CD4-positive, alpha-beta T cell (primary cell): ENCODE results near the gene CSRNP2. TPM values are rescaled to one million over a fixed set of nuclear protein-coding genes. Genes with fewer than 3 reads are reported as not detected.

Experiments used
- ATAC-seq: fragments of 200-7000 bp; cut with Tn5 transposase; one replicate; pipeline ENCODE4 v1.10.0; 2022; ENCODE audit warnings: mild to moderate bottlenecking; ENCODE audit not compliant: poor library complexity
- CTCF ChIA-PET: fragments of 350-600 bp; sonication (Branson Sonifier 250); formaldehyde crosslinking; loops from one replicate; lab custom pipeline; 2021; ENCODE audit warnings: antibody characterized with exemption, inconsistent platforms; lab: Charles Lee
- POLR2A ChIA-PET: fragments of 350-600 bp; sonication (Branson Sonifier 250); formaldehyde crosslinking; loops from one replicate; lab custom pipeline; 2021; ENCODE audit warnings: antibody characterized with exemption, inconsistent platforms; lab: Charles Lee
- DNase-seq, 14 experiments: peaks; one replicate each; pipeline ENCODE4 v3.0.0-alpha.2; 2013 to 2020; ENCODE audit warnings: mixed read lengths in 2 of 14
- H3K27ac ChIP-seq, 2 donors: one replicate each; pipeline versions ENCODE4 v1.5.1 to v1.7.0; 2013; ENCODE audit warnings: low read length in 2 of 2, low read depth in 1 of 2, mild to moderate bottlenecking in 1 of 2
- H3K27me3 ChIP-seq, 2 experiments: 1 replicate in 1 of 2; 2 replicates in 1 of 2; pipeline versions ENCODE4 v1.6.1 to v1.7.0; 2013; ENCODE audit warnings: low read length in 2 of 2, control low read depth in 1 of 2, mild to moderate bottlenecking in 1 of 2, moderate library complexity in 1 of 2; ENCODE audit not compliant: insufficient read depth in 2 of 2, control insufficient read depth in 1 of 2
- H3K36me3 ChIP-seq: one replicate; pipeline ENCODE4 v1.6.1; 2013; ENCODE audit warnings: low read length, control low read depth; ENCODE audit not compliant: insufficient read depth
- H3K4me1 ChIP-seq: one replicate; pipeline ENCODE4 v1.6.1; 2013; ENCODE audit warnings: low read length, control low read depth; ENCODE audit not compliant: insufficient read depth
- H3K4me3 ChIP-seq: one replicate; pipeline ENCODE4 v1.5.1; 2013; ENCODE audit warnings: mild to moderate bottlenecking, low read length, moderate library complexity
- H3K9me3 ChIP-seq, 2 experiments: 1 replicate in 1 of 2; 2 replicates in 1 of 2; pipeline versions ENCODE4 v1.6.1 to v1.7.0; 2013; ENCODE audit warnings: low read length in 2 of 2, mild to moderate bottlenecking in 2 of 2, control low read depth in 1 of 2, moderate library complexity in 1 of 2; ENCODE audit not compliant: control insufficient read depth in 1 of 2, insufficient read depth in 1 of 2
- H3K27ac Mint-ChIP-seq: one replicate; pipeline ENCODE4 v1.8.0; 2020; ENCODE audit warnings: mixed read lengths
- H3K27me3 Mint-ChIP-seq: one replicate; pipeline ENCODE4 v1.8.0; 2021; ENCODE audit warnings: mixed read lengths
- H3K36me3 Mint-ChIP-seq: one replicate; pipeline ENCODE4 v1.8.0; 2021; ENCODE audit warnings: low read depth, mixed read lengths
- H3K4me1 Mint-ChIP-seq: one replicate; pipeline ENCODE4 v1.8.0; 2021; ENCODE audit warnings: low read depth, mixed read lengths
- H3K4me3 Mint-ChIP-seq: one replicate; pipeline ENCODE4 v1.8.0; 2020; ENCODE audit warnings: mild to moderate bottlenecking, mixed read lengths
- H3K9me3 Mint-ChIP-seq: one replicate; pipeline ENCODE4 v1.8.0; 2020; ENCODE audit warnings: mixed read lengths
- CTCF ChIP-seq: fragments of 200-600 bp; IDR thresholded peaks from one replicate; pipeline ENCODE4 v1.8.0; 2022; ENCODE audit warnings: antibody characterized with exemption, mild to moderate bottlenecking
- intact Hi-C, 2 experiments: fragments of 100-400 bp; cut with DNase I in 1 of 2; cut with micrococcal nuclease in 1 of 2; formaldehyde crosslinking; loops; one replicate each; pipeline versions ENCODE4 v1.15.1 to v1.9.0; 2023 to 2025; cut with DNase I, micrococcal nuclease
- total RNA-seq, 174 experiments: library from RNA in 2 of 174; stranded (reverse) in 2 of 174; gene quantifications; one replicate each; pipeline ENCODE4 v1.2.3 and lab custom pipeline; 2021 to 2026

The CSRNP2 gene
- total RNA-seq, 2 experiments from 2014 or later, result 14.4 to 16.5 TPM

- Histone ChIP-seq H3K4me3 (peak within 1 kb of the TSS; percentile 91), H3K36me3 (peaks cover 13% of the 10 kb centered on the region), H3K27ac (peak within 1 kb of the TSS; percentile 83 to 94), H3K27me3 (no peaks in the 10 kb centered on the region), H3K9me3 (no peaks in the 10 kb centered on the region), H3K4me1 (peaks cover 25% of the 10 kb centered on the region)
- ChIA-PET CTCF (interaction anchor here (0.8 to 1.7 kb wide), 5 partner anchors 33 to 293 kb away, joined by 3 to 4 read pairs (median 3); partner anchors contain the start of gene DAZAP2), POLR2A (interaction anchor here (0.6 to 2.2 kb wide), 7 partner anchors 18 to 880 kb away, joined by 3 to 12 read pairs (median 7); partner anchors contain the start of genes ATF1, CERS5, CSRNP2 and POU6F1)
- peak; percentile 94 for TF ChIP-seq CTCF
- intact Hi-C loops, result loop anchor here (1.0 to 5.0 kb wide), 10 partner anchors 21 to 646 kb away; partner anchors contain the start of genes CSRNP2 (in 2 of the 2), DAZAP2 (in 2 of the 2), POU6F1 (in 2 of the 2) and LARP4 (in 1 of the 2)
- H3K27me3 Mint-ChIP-seq, result no peaks in the 10 kb centered on the region
- H3K4me1 Mint-ChIP-seq, result peaks cover 39% of the 10 kb centered on the region
- DNase-seq (peak; percentile 79 to 98 (median 87)), ATAC-seq (peak; percentile 95)
- peak within 1 kb of the TSS; percentile 93 for H3K27ac Mint-ChIP-seq
- peaks cover 30% of the 10 kb centered on the region for H3K36me3 Mint-ChIP-seq
- H3K4me3 Mint-ChIP-seq, result peak within 1 kb of the TSS; percentile 93
- no peaks in the 10 kb centered on the region for H3K9me3 Mint-ChIP-seq
Observed at GRCh38 chr12:51047655-51048540, 35.5 kb downstream of the CSRNP2 start, which contains the start of gene LETMD1. Gene LETMD1, plus strand, starts transcription at chr12:51048327. Its CDS starts 30 bp downstream, at chr12:51048357.

GRCh38 chr12:51036279-51036678, 47.1 kb downstream of the CSRNP2 start:
- intact Hi-C loops, result no loop called here
- H3K4me1 ChIP-seq, result no peaks in the 10 kb centered on the region
- no peak for DNase-seq
- Mint-ChIP-seq H3K4me1 (no peaks in the 10 kb centered on the region), H3K4me3 (no peak overlapping the region), H3K9me3 (no peaks in the 10 kb centered on the region), H3K27ac (no peak overlapping the region), H3K36me3 (no peaks in the 10 kb centered on the region), H3K27me3 (no peaks in the 10 kb centered on the region)
- H3K9me3 ChIP-seq, result no peaks in the 10 kb centered on the region
- no peak overlapping the region for H3K27ac ChIP-seq
- POLR2A ChIA-PET, result interaction anchor here (0.6 to 1.4 kb wide), 2 partner anchors 10 to 17 kb away, joined by 5 read pairs; partner anchors contain the start of gene SLC11A2
- CTCF ChIA-PET, result no interaction called here
- TF ChIP-seq CTCF, result no peak
- H3K4me3 ChIP-seq, result no peak overlapping the region
- no peaks in the 10 kb centered on the region for H3K36me3 ChIP-seq
- no peak for ATAC-seq
- H3K27me3 ChIP-seq, result no peaks in the 10 kb centered on the region

- H3K27me3 Mint-ChIP-seq, result no peaks in the 10 kb centered on the region
- no peaks in the 10 kb centered on the region for H3K9me3 Mint-ChIP-seq
- no peak for TF ChIP-seq CTCF
- CTCF ChIA-PET, result no interaction called here
- H3K9me3 ChIP-seq, result no peaks in the 10 kb centered on the region
- intact Hi-C loops, result no loop called here
- H3K36me3 ChIP-seq, result no peaks in the 10 kb centered on the region
- DNase-seq (no peak), ATAC-seq (no peak)
- H3K4me1 ChIP-seq, result no peaks in the 10 kb centered on the region
- no peak overlapping the region for H3K4me3 ChIP-seq
- no peaks in the 10 kb centered on the region for H3K27me3 ChIP-seq
- no peak overlapping the region for H3K27ac ChIP-seq
- no peaks in the 10 kb centered on the region for H3K4me1 Mint-ChIP-seq
- POLR2A ChIA-PET, result no interaction called here
- H3K27ac Mint-ChIP-seq, result no peak overlapping the region
- H3K4me3 Mint-ChIP-seq, result no peak overlapping the region
- no peaks in the 10 kb centered on the region for H3K36me3 Mint-ChIP-seq
Observed at GRCh38 chr12:51033457-51034089, 49.8 kb downstream of the CSRNP2 start.
